ENCODE data around the gene PDE6H. TPM values are rescaled to one million over a fixed set of nuclear protein-coding genes. Genes with fewer than 3 reads are reported as not detected.

PDE6H gene
- total and polyA plus RNA-seq, 2 of the 8 experiments (the other 6 are each of a cell fraction or from before 2014, with no cell fraction given), result not detected

DNA sequence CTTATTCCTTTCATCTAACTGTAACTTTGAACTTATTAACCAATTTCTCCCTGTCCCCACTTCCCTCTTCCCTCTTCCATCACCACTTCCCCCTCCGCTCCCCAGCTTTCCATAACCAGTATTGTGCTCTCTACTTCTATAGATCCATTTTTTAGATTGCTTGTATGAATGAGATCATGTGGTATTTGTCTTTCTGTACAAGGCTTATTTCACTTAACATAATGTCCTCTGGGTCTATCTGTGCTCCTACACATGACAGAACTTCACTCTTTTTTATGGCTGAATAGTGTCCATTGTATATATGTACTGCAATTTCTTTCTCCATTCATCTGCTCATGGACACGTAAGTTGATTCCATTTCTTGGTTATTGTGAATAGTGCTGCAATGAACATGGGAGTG is 48.9 kb upstream of the PDE6H start:
- Histone ChIP-seq H2BK120ac (replicated peaks; ENCODE audit: low read depth, low read length) (no peak overlapping the region), H2AFZ (ENCODE audit: low read length) (no peak overlapping the region), H2BK12ac (ENCODE audit: low read depth, low read length) (no peak overlapping the region), H3K4me1 (replicated peaks in 1 of 4; ENCODE audit: control insufficient read depth in 3 of 4, insufficient read depth in 4 of 4, low read length in 3 of 4) (no peaks in the 10 kb centered on the region), H4K5ac (ENCODE audit: insufficient read length, low read depth, low read length) (no peak overlapping the region), H3K79me1 (ENCODE audit: low read depth, low read length) (no peaks in the 10 kb centered on the region), H2BK5ac (ENCODE audit: low read depth, low read length) (no peak overlapping the region), H4K20me1 (replicated peaks in 1 of 2; ENCODE audit: control insufficient read depth in 1 of 2, insufficient read depth in 2 of 2, low read length in 2 of 2) (no peaks in the 10 kb centered on the region), H4K8ac (ENCODE audit: extremely low read depth, insufficient read depth, low read length) (no peak overlapping the region), H3K27me3 (replicated peaks in 1 of 4; ENCODE audit: control insufficient read depth in 3 of 4, extremely low read depth in 1 of 4, insufficient read depth in 3 of 4, low read length in 3 of 4) (no peaks in the 10 kb centered on the region), H3K4ac (replicated peaks; ENCODE audit: insufficient read length, low read depth, low read length) (no peak overlapping the region), H3K27ac (ENCODE audit: low read depth, low read length) (no peak overlapping the region), H3K9me3 (ENCODE audit: insufficient read depth in 2 of 2, low read depth in 1 of 2, low read length in 1 of 2) (no peaks in the 10 kb centered on the region), H3K23me2 (ENCODE audit: low read depth, low read length) (peaks cover 2% of the 10 kb centered on the region; the same call in 1 of the 2 replicates), H4K91ac (replicated peaks; ENCODE audit: insufficient read length, low read length) (no peak overlapping the region), H3K36me3 (ENCODE audit: control insufficient read depth in 2 of 4, insufficient read depth in 4 of 4, low read length in 3 of 4) (no peaks in the 10 kb centered on the region), H2BK20ac (ENCODE audit: low read length) (no peak overlapping the region), H3K9ac (replicated peaks in 1 of 4; ENCODE audit: extremely low read depth in 1 of 4, low read depth in 3 of 4, low read length in 3 of 4) (no peak overlapping the region), H3K23ac (ENCODE audit: insufficient read length) (no peak overlapping the region), H3K14ac (ENCODE audit: insufficient read length) (no peak overlapping the region), H3K18ac (ENCODE audit: extremely low read depth, low read length) (no peak overlapping the region), H3K4me2 (ENCODE audit: insufficient read depth in 1 of 2, low read depth in 2 of 2, low read length in 2 of 2) (no peak overlapping the region), H2AK5ac (ENCODE audit: low read depth, low read length) (no peak overlapping the region), H3K79me2 (ENCODE audit: control insufficient read depth in 1 of 2, insufficient read depth in 2 of 2, low read length in 2 of 2) (no peaks in the 10 kb centered on the region), H2BK15ac (ENCODE audit: low read length) (no peak overlapping the region), H3K4me3 (ENCODE audit: extremely low read depth in 1 of 4, insufficient read depth in 2 of 4, low read depth in 3 of 4, low read length in 4 of 4) (no peak overlapping the region), H3K56ac (replicated peaks; ENCODE audit: insufficient read length, low read depth, low read length) (no peak overlapping the region)
- DNase-seq (ENCODE audit: low read depth in 1 of 2, low spot score in 2 of 2) (no peak), FAIRE-seq (no peak)
- CTCF ChIA-PET (ENCODE audit: partially characterized antibody), result interaction anchor here (1.9 kb wide), 1 partner anchor 12 kb away, joined by 5 read pairs; no protein-coding TSS in a partner anchor
- 89% methylated on average over 2 of the region's 2 CpGs; no CpG with 5 or more reads in 1 of the 2 experiments for WGBS, 2 experiments (ENCODE audit: extremely low coverage in 1 of 2, insufficient coverage in 1 of 2, insufficient read length in 1 of 2, insufficient replicate concordance in 2 of 2, low coverage in 1 of 2, low lambda C conversion rate in 2 of 2, missing lambda C conversion rate in 1 of 2)
- POLR2A ChIA-PET (ENCODE audit: partially characterized antibody), result no interaction called here

All from H1 (cell line).